CD4-positive, CD25-positive, alpha-beta regulatory T cell (primary cell): ENCODE data around the gene CCN6. TPM values are rescaled to one million over a fixed set of nuclear protein-coding genes. Genes with fewer than 3 reads are reported as not detected.

Source experiments
- polyA plus RNA-seq, 4 donors: library from polyadenylated mRNA; unstranded; fragments of 300-500 nt; fragmentation: Illumina TruSeq; gene quantifications; one replicate each; pipeline ENCODE4 v1.2.3, GENCODE V29; 2021
- total RNA-seq: library from RNA; stranded (reverse); gene quantifications from one replicate; pipeline ENCODE4 v1.2.3, GENCODE V29; 2022

CCN6 gene
- total and polyA plus RNA-seq, 5 donors from 2014 or later: 0.06 to 0.39 (median 0.11) TPM; not detected in 2

Other genes starting within 250 kb of the CCN6 start
- gene FYN, start 180.7 kb upstream of the CCN6 start, total RNA-seq: 592 TPM
- 100 to 1,000 TPM; 267 to 320 (median 288) TPM for gene FYN, start 180.7 kb upstream of the CCN6 start, polyA plus RNA-seq
- 21.4 TPM for gene TUBE1, start 33.4 kb downstream of the CCN6 start, total RNA-seq
- 10 to 100 TPM; 11.5 to 16.0 (median 12.8) TPM for gene TUBE1, start 33.4 kb downstream of the CCN6 start, polyA plus RNA-seq
- 0.49 TPM for gene FAM229B, start 33.5 kb downstream of the CCN6 start, total RNA-seq
- gene FAM229B, start 33.5 kb downstream of the CCN6 start, polyA plus RNA-seq: 1 to 10 TPM; 1.9 to 5.2 (median 4.3) TPM
- gene LAMA4, start 200.5 kb downstream of the CCN6 start, total RNA-seq: not detected
- gene LAMA4, start 200.5 kb downstream of the CCN6 start, polyA plus RNA-seq: not detected